HG02642 (cell line): ENCODE data around the gene HLF.

ENCODE experiments used
- ATAC-seq: cut with Tn5 transposase; IDR thresholded peaks from one replicate; pipeline ENCODE4 v1.9.1; 2021; ENCODE audit warnings: mild to moderate bottlenecking; ENCODE audit not compliant: unreplicated experiment, poor library complexity

The HLF gene

GRCh38 chr17:55249861-55250260 is 14.9 kb upstream of the HLF start:
- ATAC-seq, result no peak

GRCh38 chr17:55254375-55254774 is 10.4 kb upstream of the HLF start:
- no peak for ATAC-seq

- ATAC-seq, result no peak
Observed at GRCh38 chr17:55258578-55259135, 6.1 kb upstream of the HLF start.

- ATAC-seq, result no peak
Observed at GRCh38 chr17:55259684-55260111, 5.1 kb upstream of the HLF start.

- no peak for ATAC-seq
Observed at GRCh38 chr17:55261311-55261710, 3.4 kb upstream of the HLF start.

- no peak for ATAC-seq
Observed at GRCh38 chr17:55263569-55264277, 1.0 kb upstream of the HLF start.

GRCh38 chr17:55264278-55264644 is 499 bp upstream of the HLF start:
- peak; percentile 2 for ATAC-seq

GRCh38 chr17:55265311-55266021 is 706 bp downstream of the HLF start:
- no peak for ATAC-seq

GRCh38 chr17:55266051-55266957 is 1.5 kb downstream of the HLF start:
- ATAC-seq, result no peak

- no peak for ATAC-seq
Observed at GRCh38 chr17:55266958-55267688, 2.4 kb downstream of the HLF start.

- no peak for ATAC-seq
Observed at GRCh38 chr17:55267777-55268648, 3.3 kb downstream of the HLF start.

GRCh38 chr17:55268649-55269480 is 4.1 kb downstream of the HLF start:
- ATAC-seq, result no peak

GRCh38 chr17:55269894-55270293 is 5.1 kb downstream of the HLF start:
- ATAC-seq, result no peak

- ATAC-seq, result no peak
Observed at GRCh38 chr17:55271223-55271571, 6.4 kb downstream of the HLF start.

GRCh38 chr17:55271958-55272710 is 7.4 kb downstream of the HLF start:
- ATAC-seq, result no peak

- no peak for ATAC-seq
Observed at GRCh38 chr17:55272711-55273578, 8.2 kb downstream of the HLF start.
